NT2/D1 (cell line): ENCODE measurements around the gene PCSK6.

Experiments
- DNase-seq: peaks from one replicate; pipeline ENCODE4 v3.0.0-alpha.2; 2011; ENCODE audit warnings: low read depth, low spot score
- H3K27me3 ChIP-seq: 2 replicates; pipeline ENCODE4 v1.6.0; 2011; ENCODE audit warnings: mild to moderate bottlenecking; ENCODE audit not compliant: insufficient read length, insufficient read depth
- H3K36me3 ChIP-seq: 2 replicates; pipeline ENCODE4 v1.6.1; 2011; ENCODE audit warnings: mild to moderate bottlenecking, low read length, mixed read lengths; ENCODE audit not compliant: insufficient read depth, insufficient read length
- H3K4me1 ChIP-seq: 2 replicates; pipeline ENCODE4 v1.5.1; 2011; ENCODE audit not compliant: insufficient read depth, insufficient read length
- H3K4me3 ChIP-seq: 2 replicates; pipeline ENCODE4 v1.5.1; 2011; ENCODE audit warnings: low read depth; ENCODE audit not compliant: insufficient read length
- H3K9ac ChIP-seq: 2 replicates; pipeline ENCODE4 v1.6.0; 2011; ENCODE audit warnings: low read depth; ENCODE audit not compliant: insufficient read length
- H3K9me3 ChIP-seq: 2 replicates; pipeline ENCODE4 v1.5.1; 2011; ENCODE audit warnings: mild to moderate bottlenecking, low read length; ENCODE audit not compliant: insufficient read depth
- SUZ12 ChIP-seq: IDR thresholded peaks from 2 replicates; pipeline ENCODE4 v1.6.1; 2011; ENCODE audit not compliant: insufficient read length, insufficient read depth; ENCODE audit errors: extremely low read depth
- YY1 ChIP-seq: IDR thresholded peaks from 2 replicates; pipeline ENCODE4 v1.6.1; 2011; ENCODE audit not compliant: insufficient read length, insufficient read depth
- ZNF274 ChIP-seq: IDR thresholded peaks from 2 replicates; pipeline ENCODE4 v1.6.1; 2011; ENCODE audit warnings: mild to moderate bottlenecking, low read depth, low read length

PCSK6 gene

DNA sequence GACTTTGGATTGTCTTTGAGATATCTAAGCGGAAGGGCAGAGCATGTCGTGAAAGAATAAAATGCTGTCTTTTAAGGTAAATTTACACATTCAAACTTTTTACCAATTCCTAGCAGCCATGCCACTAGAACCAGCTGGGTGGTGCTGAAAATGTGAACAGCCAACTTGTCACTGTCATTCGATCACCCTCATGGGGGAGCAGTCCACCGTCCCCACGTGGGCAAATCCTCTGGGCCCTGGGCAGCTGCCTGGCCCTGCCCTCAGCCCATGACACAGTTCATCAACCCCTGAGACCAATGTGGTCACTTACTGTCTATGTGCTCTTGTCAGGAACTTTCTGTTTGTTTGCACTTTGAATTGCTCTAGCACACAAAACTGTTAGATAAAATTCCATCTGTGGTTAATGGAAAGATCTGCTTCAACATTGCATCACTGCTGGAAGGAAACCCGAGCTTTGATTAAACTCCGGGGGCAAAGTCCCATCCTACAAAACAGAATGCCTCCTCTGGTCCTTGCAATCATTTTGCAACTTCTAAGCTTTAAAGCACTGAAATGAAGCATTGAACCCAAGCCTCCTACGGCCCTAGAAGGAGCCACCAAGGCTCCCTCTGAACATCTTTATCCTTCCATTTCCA, 50.1 kb downstream of the PCSK6 start:
- Histone ChIP-seq H3K36me3 (peaks cover 2% of the 10 kb centered on the region), H3K27me3 (no peaks in the 10 kb centered on the region), H3K4me3 (no peak overlapping the region), H3K9me3 (peaks cover 8% of the 10 kb centered on the region; the same call in 1 of the 2 replicates), H3K4me1 (no peaks in the 10 kb centered on the region), H3K9ac (no peak overlapping the region)
- DNase-seq = no peak
- TF ChIP-seq SUZ12 = no peak
- TF ChIP-seq YY1 = no peak
- no peak for TF ChIP-seq ZNF274

DNA sequence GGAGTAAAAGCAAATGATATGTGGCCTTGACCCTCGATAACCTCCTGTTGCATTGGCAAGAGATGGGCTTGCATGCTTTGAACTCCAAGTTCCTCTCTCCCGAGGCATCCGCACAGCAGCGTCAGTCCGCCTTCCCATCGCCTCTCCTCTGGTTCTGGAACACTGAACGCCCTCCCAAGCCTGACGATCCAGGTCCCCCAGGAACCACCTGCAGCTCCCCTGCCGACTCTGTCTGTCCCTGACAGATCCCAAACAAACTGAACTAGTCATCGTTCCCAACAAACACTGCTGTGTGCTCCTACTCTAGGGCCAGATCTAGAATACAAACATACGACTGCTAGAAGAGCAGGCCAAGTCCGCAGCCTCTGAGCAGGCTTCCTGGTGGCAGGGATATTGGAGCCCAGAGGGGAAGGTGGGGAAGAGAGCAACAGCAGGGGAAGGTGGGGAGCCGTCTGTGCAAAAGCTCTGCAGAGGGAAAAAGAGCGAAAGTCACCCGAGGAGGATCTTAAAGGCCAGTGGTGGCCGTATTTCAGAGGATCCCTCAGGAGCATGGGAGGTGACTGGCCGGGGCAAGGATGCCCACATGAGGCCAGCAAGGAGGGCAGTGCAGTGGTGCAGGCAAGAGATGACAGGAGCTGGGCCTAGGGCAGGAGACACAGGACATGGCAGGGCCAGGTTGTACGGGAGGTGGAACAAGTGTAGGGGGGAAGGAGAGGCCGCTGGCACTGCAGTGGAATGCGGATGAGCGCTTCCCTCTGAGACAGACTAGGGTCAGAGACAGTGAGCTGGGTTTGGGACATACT, 50.8 kb downstream of the PCSK6 start:
- DNase-seq = no peak
- Histone ChIP-seq H3K9me3 (peaks cover 8% of the 10 kb centered on the region; the same call in 1 of the 2 replicates), H3K9ac (no peak overlapping the region), H3K36me3 (peaks cover 2% of the 10 kb centered on the region), H3K4me1 (no peaks in the 10 kb centered on the region), H3K4me3 (no peak overlapping the region), H3K27me3 (no peaks in the 10 kb centered on the region)
- no peak for TF ChIP-seq YY1
- TF ChIP-seq ZNF274 = no peak
- TF ChIP-seq SUZ12 = no peak

DNA sequence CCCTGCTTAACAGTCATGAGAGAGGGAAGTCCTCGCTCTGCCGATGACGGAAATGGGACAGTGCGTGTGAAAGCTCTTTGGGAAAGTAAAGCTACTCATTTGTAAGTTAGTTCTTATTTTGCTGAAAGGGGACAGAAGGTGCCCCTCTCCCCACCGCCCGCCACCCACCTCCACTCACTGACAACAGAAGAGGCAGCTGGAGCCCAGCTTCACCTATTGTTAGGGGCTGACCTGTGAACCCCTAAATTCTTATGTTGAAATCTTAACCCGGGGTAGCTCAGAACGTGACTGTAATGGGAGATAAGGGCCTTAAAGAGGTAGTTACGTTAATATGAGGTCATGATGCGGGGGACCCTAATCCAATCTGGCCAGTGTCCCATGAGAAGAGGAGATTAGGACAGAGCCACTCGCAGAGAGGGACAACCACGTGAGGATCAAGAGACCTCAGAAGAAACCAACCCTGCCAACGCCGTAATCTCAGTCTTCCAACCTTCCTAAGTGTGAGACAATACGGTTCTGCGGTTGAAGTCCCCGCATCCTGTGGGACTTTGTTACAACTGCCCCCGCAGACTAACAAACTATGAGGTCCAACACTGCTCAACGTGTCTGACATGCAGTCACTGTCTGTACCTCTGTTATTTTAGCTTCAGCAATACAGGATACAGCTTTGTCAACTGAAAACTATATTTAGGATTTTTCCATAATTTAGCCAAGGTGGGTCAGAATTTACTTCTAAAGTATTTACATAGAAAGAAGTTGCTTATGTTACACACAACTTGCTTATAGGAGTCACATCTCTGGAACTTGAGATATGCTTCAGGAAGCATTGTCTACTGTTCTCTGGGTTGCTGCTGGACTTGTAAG, 51.7 kb downstream of the PCSK6 start:
- Histone ChIP-seq H3K4me3 (no peak overlapping the region), H3K27me3 (no peaks in the 10 kb centered on the region), H3K36me3 (peaks cover 2% of the 10 kb centered on the region), H3K4me1 (no peaks in the 10 kb centered on the region), H3K9me3 (peaks cover 8% of the 10 kb centered on the region; the same call in 1 of the 2 replicates), H3K9ac (no peak overlapping the region)
- TF ChIP-seq SUZ12 (no peak), ZNF274 (no peak), YY1 (no peak)
- no peak for DNase-seq

GRCh38 chr15:101437209-101437608, 52.3 kb downstream of the PCSK6 start:
- TF ChIP-seq SUZ12 = no peak
- no peak for TF ChIP-seq YY1
- no peak for TF ChIP-seq ZNF274
- DNase-seq = no peak

DNA sequence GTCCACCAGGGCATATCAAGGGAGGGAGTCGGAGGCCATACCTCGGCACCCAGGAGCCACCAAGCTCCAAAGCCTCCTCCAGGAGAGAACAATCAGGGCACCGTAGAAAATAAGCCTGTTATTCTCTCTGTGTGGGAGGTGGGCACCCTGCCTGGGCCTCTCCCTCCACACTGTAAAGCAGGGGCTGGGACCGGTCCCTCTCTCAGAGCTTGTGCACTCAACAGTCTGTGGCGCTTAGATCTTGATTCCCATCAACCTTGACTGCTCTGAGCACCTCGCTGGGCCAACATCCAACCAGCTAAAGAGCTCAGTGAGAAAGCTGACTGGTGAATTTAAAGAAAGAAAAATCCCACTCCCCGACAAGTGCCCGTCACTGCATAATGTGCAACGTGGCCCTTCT, 53.0 kb downstream of the PCSK6 start:
- Histone ChIP-seq H3K4me1 (no peaks in the 10 kb centered on the region), H3K9ac (no peak overlapping the region), H3K27me3 (no peaks in the 10 kb centered on the region), H3K36me3 (peaks cover 3% of the 10 kb centered on the region), H3K4me3 (no peak overlapping the region), H3K9me3 (peaks cover 8% of the 10 kb centered on the region; the same call in 1 of the 2 replicates)
- DNase-seq = no peak
- no peak for TF ChIP-seq SUZ12
- TF ChIP-seq ZNF274 = no peak
- no peak for TF ChIP-seq YY1

More at GRCh38 chr15:101437209-101437608, 52.3 kb downstream of the PCSK6 start:
- no peaks in the 10 kb centered on the region for H3K4me1 ChIP-seq
- H3K27me3 ChIP-seq = no peaks in the 10 kb centered on the region
- peaks cover 2% of the 10 kb centered on the region for H3K36me3 ChIP-seq
- no peak overlapping the region for H3K9ac ChIP-seq
- peaks cover 8% of the 10 kb centered on the region; the same call in 1 of the 2 replicates for H3K9me3 ChIP-seq
- H3K4me3 ChIP-seq = no peak overlapping the region

- Histone ChIP-seq H3K4me1 (no peaks in the 10 kb centered on the region), H3K27me3 (no peaks in the 10 kb centered on the region), H3K36me3 (peaks cover 7% of the 10 kb centered on the region), H3K9me3 (peaks cover 8% of the 10 kb centered on the region; the same call in 1 of the 2 replicates), H3K9ac (no peak overlapping the region), H3K4me3 (no peak overlapping the region)
- TF ChIP-seq SUZ12 = no peak
- TF ChIP-seq ZNF274 = no peak
- TF ChIP-seq YY1 = no peak
- no peak for DNase-seq
Observed at GRCh38 chr15:101435761-101436160, 53.7 kb downstream of the PCSK6 start.
